ENCODE results near the gene DNAH9.

The DNAH9 gene, protein sequence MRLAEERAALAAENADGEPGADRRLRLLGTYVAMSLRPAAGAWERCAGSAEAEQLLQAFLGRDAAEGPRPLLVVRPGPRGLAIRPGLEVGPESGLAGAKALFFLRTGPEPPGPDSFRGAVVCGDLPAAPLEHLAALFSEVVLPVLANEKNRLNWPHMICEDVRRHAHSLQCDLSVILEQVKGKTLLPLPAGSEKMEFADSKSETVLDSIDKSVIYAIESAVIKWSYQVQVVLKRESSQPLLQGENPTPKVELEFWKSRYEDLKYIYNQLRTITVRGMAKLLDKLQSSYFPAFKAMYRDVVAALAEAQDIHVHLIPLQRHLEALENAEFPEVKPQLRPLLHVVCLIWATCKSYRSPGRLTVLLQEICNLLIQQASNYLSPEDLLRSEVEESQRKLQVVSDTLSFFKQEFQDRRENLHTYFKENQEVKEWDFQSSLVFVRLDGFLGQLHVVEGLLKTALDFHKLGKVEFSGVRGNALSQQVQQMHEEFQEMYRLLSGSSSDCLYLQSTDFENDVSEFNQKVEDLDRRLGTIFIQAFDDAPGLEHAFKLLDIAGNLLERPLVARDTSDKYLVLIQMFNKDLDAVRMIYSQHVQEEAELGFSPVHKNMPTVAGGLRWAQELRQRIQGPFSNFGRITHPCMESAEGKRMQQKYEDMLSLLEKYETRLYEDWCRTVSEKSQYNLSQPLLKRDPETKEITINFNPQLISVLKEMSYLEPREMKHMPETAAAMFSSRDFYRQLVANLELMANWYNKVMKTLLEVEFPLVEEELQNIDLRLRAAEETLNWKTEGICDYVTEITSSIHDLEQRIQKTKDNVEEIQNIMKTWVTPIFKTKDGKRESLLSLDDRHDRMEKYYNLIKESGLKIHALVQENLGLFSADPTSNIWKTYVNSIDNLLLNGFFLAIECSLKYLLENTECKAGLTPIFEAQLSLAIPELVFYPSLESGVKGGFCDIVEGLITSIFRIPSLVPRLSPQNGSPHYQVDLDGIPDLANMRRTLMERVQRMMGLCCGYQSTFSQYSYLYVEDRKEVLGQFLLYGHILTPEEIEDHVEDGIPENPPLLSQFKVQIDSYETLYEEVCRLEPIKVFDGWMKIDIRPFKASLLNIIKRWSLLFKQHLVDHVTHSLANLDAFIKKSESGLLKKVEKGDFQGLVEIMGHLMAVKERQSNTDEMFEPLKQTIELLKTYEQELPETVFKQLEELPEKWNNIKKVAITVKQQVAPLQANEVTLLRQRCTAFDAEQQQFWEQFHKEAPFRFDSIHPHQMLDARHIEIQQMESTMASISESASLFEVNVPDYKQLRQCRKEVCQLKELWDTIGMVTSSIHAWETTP (N-terminal part only)

DNA sequence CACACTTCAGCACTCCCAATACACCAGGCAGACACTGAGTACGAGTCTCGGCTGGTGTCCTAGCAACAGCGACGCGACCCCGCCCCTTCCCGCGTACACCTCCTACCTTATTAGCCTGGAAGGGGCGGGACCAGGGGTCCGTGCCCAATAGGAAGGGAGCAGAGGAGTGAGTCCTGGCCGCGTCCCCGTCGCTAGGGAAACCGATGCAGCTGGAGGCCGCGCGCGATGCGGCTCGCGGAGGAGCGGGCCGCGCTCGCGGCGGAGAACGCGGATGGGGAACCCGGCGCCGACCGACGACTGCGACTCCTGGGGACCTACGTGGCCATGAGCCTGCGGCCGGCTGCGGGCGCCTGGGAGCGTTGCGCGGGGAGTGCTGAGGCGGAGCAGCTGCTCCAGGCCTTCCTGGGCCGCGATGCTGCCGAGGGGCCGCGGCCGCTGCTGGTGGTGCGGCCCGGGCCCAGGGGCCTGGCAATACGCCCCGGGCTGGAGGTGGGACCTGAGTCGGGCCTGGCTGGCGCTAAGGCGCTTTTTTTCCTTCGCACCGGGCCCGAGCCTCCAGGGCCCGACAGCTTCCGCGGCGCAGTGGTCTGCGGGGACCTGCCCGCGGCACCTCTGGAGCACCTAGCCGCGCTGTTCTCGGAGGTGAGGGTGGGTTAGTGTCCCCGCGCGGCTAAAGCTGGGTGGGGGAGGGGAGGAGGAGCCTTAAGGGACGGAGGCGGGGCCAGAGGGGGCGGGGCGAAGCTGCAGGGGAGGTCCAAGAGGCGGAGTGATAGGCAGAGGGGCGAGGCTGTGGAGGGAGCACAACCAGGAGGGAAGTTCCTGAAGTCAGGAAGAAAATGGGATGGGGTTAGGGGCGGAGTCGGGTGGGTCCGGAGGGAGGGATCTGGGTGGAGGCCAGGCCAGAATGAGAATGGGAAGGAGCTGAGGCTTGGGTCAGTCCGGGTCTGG lies at the start of gene DNAH9:
Gene DNAH9 (plus strand): TSS at position 197 of the 948 bp plus-strand sequence. CDS start 29 bp downstream, at position 226.
- no peak within 1 kb of the TSS for H3K4me3 ChIP-seq (ENCODE audit: low read depth, low read length)
- TF ChIP-seq, protein P1, sequence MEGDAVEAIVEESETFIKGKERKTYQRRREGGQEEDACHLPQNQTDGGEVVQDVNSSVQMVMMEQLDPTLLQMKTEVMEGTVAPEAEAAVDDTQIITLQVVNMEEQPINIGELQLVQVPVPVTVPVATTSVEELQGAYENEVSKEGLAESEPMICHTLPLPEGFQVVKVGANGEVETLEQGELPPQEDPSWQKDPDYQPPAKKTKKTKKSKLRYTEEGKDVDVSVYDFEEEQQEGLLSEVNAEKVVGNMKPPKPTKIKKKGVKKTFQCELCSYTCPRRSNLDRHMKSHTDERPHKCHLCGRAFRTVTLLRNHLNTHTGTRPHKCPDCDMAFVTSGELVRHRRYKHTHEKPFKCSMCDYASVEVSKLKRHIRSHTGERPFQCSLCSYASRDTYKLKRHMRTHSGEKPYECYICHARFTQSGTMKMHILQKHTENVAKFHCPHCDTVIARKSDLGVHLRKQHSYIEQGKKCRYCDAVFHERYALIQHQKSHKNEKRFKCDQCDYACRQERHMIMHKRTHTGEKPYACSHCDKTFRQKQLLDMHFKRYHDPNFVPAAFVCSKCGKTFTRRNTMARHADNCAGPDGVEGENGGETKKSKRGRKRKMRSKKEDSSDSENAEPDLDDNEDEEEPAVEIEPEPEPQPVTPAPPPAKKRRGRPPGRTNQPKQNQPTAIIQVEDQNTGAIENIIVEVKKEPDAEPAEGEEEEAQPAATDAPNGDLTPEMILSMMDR (IDR thresholded peaks at IDR 0.05; ENCODE audit: low read depth, low read length) = no peak

DNA sequence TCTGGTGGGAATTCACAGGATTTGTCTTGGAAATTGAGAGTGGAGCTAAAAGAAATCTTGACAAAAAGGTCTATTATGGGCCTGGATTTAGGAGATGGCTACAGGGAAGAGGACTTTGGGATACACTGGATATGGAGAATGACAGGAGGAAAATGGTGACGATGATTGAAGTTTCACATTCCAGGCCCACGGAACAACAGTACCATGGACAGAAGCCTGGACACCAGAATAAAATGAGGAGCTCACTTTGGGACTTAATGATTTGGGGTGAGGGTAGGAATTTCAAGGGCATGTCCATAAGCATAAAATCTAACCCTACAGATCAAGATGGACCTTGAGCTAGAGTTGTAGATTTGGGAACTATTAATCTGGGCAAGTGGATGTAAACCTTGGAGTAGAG lies 47.8 kb upstream of the DNAH9 start:
- H3K4me3 ChIP-seq (ENCODE audit: low read depth, low read length) = no peak overlapping the region
- TF ChIP-seq, protein P1 (IDR thresholded peaks at IDR 0.05; ENCODE audit: low read depth, low read length) = no peak

DNA sequence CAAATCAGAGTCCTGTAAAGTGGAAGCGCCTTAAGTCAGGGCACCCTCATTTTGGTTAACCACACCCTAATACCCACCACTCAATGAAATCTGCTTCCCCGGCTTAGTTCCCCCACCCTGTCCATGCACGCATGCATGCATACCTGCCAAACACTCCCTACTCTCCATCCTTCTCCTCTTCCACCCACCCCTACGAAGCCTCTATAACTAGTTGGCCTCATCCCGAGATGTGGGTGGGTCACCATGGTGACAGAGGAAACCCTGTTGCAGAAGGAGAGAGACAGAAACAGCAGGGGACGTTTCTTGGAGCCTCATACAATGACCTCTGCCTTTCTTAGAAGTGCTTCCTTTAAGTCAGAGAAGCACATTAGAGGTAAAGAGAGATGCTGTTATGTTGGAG lies 46.8 kb upstream of the DNAH9 start:
- TF ChIP-seq, protein P1 (IDR thresholded peaks at IDR 0.05; ENCODE audit: low read depth, low read length) = no peak
- no peak overlapping the region for H3K4me3 ChIP-seq (ENCODE audit: low read depth, low read length)

DNA sequence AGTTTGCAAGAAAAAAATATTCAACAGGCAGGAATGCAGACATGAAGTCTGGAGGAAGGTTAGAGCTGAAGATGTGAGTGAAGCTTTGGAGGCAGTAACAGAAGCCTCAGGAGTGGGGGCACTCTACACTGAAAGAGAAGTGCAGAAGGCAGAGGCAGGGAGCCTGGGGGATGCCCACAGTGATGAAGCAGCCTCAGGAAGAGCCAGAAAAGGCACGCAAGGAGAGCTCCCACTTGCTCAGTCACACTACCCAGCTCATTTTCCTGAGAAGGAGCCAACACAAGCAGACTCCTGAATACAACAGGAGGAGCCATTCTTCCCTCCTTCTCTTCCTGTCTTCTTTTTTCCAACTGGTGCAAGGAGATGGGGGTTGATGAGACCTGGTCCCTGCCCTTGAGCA lies 45.1 kb upstream of the DNAH9 start:
- H3K4me3 ChIP-seq (ENCODE audit: low read depth, low read length) = no peak overlapping the region
- TF ChIP-seq, protein P1 (IDR thresholded peaks at IDR 0.05; ENCODE audit: low read depth, low read length) = no peak

DNA sequence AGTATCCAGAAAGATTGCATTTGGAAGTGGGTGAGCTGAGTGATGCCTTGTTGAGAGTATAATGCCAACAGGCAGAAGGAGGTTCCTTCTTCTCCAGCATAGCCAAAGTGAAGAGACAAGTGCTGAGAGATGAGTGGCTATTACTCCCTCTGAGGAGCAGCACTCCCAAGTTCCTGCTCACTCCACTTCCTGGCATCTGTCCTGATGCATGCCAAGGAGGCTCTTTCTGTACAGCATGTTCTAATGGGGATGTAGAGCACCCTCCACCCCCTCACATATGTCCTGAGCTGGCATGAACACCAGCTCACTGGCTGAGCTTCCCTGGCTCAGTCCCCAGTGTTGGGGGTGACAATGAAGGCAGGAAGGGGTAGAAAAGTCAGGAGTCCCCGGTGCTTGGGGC lies 44.2 kb upstream of the DNAH9 start:
- H3K4me3 ChIP-seq (ENCODE audit: low read depth, low read length) = no peak overlapping the region
- TF ChIP-seq, protein P1 (IDR thresholded peaks at IDR 0.05; ENCODE audit: low read depth, low read length) = no peak

DNA sequence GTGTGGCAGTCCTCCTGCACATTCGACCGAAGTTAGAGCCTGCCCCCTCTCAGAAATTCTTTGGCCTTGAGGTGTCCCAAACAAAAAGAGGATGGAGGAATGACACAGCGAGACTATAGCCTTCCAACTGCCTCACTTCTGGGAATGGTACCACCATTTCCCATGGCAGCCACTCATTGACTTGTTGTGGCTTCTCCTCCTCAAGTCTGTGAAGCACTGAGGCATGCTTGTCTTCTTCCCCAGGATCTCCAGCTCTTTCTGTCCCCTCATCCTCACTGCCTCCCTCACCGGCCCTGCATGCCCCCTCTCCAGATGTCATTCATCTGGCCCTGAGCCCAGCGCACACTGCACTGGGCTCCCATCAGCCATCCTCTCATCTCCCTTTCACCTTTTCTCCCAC lies 43.7 kb upstream of the DNAH9 start:
- H3K4me3 ChIP-seq (ENCODE audit: low read depth, low read length) = no peak overlapping the region
- TF ChIP-seq, protein P1 (IDR thresholded peaks at IDR 0.05; ENCODE audit: low read depth, low read length) = no peak

Data from WI38 (cell line).